Left renal pelvis (tissue), 4 donors: ENCODE results near the gene TMEM45B. TPM values are rescaled to one million over a fixed set of nuclear protein-coding genes. Genes with fewer than 3 reads are reported as not detected.
"Not testable (repeated sequence)": the region's sequence is repeated elsewhere in the genome, so short reads cannot be mapped to it uniquely, and the experiment has no call there.

Experiments
- DNase-seq, 4 donors: peaks; one replicate each; pipeline ENCODE4 v3.0.0-alpha.2; 2013; ENCODE audit warnings: low read depth in 4 of 4, low spot score in 3 of 4
- polyA plus RNA-seq, 4 donors: library from polyadenylated mRNA; unstranded; fragments of 120-200 nt; gene quantifications; one replicate each; pipeline ENCODE4 v1.2.1, GENCODE V29; 2013; ENCODE audit not compliant: insufficient read length in 4 of 4

Gene TMEM45B
- polyA plus RNA-seq, 4 donors: 0.57 to 29.7 (median 21.1) TPM

- no peak for DNase-seq
Measured at GRCh38 chr11:129804012-129804411, 11.6 kb upstream of the TMEM45B start.

- DNase-seq: not testable (repeated sequence)
Measured at GRCh38 chr11:129808241-129808640, 7.4 kb upstream of the TMEM45B start.

GRCh38 chr11:129813231-129813791, 2.3 kb upstream of the TMEM45B start:
- no peak for DNase-seq

DNA sequence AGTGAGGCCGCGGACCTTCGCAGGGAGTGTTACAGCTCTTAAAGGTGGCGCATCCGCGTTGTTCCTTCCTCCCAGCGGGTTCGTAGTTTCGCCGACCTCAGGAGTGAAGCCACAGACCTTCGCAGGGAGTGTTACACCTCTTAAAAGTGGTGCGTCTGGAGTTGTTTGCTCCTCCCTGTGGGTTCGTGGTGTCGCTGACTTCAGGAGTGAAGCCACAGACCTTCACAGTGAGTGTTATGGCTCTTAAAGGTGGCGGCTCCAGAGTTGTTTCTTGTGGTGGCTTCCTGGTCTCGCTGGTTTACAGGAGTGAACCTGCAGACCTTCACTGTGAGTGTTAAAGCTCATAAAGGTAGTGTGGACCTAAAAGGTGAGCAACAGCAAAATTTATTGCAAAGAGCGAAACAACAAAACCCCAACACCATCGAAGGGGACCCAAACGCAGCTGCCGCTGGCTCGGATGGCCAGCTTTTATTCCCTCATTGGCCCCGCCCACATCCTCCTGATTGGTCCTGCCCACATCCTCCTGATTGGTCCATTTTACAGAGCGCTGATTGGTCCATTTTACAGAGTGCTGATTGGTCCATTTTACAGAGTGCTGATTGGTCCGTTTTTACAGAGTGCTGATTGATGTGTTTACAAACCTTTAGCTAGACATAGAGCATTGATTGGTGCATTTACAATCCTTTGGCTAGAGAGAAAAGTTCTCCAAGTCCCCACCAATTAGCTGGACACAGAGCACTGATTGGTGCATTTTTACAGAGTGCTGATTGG, 1.2 kb upstream of the TMEM45B start:
- DNase-seq: no peak

GRCh38 chr11:129817534-129818051, 1.9 kb downstream of the TMEM45B start:
- DNase-seq: no peak

DNA sequence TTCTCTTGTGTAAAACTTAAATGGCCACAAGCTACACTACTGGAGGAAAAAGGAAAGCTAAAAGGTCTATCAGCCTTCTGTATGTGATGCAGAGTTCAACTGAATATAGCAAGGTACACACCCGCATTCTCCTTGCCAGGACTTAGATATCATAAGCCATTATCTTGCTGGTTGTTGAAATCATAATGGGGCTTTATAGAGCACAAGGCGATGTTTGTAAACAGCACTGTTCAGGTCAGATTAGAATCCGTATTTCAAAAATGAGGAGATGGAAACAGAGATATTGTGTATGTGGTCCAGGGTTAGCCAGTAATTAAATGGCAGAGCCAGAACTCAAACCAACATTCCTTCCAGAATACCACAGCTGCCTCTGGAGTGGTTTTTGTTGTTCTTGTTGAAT, 2.6 kb downstream of the TMEM45B start:
- DNase-seq: not testable (repeated sequence)

GRCh38 chr11:129819237-129819636, 3.6 kb downstream of the TMEM45B start:
- DNase-seq: no peak

DNA sequence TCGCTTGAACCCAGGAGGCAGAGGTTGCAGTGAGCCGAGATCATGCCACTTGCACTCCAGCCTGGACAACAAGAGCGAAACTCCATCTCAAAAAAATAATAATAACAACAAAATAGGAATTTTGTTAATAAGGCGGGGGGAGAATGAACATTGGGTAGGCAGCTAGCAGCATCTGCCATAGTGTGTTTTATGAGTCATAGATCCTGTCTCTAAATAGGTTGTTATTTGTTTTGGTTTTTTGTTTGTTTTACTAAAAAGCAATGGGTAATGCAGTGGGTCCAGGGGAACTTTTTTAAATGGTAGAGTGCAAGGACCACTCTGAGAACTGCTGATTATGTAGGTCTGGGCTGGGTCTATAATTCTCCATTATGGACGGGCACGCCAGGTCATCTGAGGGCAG, 4.6 kb downstream of the TMEM45B start:
- not testable (repeated sequence) for DNase-seq

DNA sequence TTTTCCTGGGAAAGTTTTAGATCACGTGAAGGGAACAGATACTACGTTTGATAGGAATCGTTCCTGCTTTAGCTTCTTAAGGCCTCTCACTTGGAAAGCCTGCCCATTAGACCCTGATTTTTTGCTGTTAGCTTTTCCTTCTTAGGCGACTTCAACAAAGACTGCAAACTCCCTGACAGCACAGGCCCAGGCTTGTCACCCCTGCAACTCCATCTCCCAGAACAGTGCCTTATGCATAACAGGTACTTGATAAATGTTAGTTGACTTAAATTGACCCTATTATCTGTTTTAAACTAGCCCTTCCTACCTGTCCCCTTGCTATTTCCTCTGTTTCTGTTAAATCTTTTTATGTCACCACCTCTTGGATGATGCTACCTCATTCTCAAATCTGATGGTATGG, 7.6 kb downstream of the TMEM45B start:
- not testable (repeated sequence) for DNase-seq

- DNase-seq: not testable (repeated sequence)
Measured at GRCh38 chr11:129823799-129824198, 8.2 kb downstream of the TMEM45B start.

DNA sequence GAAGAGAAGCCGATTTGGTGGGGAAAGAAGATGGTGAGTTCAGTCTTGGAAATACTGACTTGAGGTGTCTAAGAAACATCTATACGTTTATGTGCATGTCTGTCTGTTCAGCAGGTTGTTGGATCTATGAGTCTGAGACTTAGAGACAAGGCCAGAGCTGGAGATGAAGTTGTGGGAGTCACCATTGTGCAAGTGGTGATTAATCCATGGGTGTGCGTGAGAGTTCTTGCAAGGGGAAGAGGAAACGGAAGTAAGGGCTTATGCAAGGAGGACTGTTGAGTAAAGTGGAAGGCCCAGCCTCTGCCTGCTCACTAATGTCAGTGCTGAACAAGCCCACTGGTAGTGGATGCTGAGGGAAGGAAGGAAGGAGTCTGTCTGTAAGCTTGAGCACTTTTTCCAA, 9.7 kb downstream of the TMEM45B start:
- DNase-seq: no peak

- DNase-seq: no peak
Measured at GRCh38 chr11:129828301-129828836, 12.7 kb downstream of the TMEM45B start.

DNA sequence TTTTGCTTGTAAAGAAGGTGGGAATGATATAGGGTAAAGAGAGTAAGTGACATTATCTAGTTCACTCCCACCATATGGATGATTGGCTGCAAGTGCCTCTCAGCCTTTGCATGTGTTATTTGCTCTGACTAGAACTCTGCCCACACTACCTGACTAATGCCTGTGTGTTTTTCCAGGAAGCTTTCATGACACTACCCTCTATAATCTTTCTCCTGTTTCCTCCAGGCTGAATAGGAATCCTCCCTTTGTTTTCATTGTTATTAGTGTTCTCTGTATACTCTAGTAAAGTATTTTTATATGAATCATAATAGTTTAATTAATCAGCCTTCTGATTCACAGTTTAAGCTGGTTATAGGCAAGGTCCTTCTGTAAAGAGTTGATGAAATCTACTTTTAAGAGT, 13.8 kb downstream of the TMEM45B start:
- not testable (repeated sequence) for DNase-seq

- not testable (repeated sequence) for DNase-seq
Measured at GRCh38 chr11:129831227-129831626, 15.6 kb downstream of the TMEM45B start.

DNA sequence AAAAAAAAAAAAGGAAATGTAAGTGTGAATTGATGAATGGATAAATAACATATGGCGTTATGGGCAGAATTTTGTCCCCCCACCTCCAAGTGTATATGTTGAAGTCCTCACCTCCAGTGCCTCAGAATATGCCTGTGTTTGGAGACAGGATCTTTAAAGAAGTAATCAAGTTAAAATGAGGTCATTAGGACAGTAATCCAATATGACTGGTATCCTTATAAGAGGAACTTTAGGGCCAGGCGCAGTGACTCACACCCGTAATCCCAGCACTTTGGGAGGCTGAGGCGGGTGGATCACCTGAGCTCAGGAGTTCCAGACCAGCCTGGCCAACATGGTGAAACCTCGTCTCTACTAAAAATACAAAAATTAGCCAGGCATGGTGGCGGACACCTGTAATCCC, 17.6 kb downstream of the TMEM45B start:
- DNase-seq: not testable (repeated sequence)

GRCh38 chr11:129836423-129836891, 20.8 kb downstream of the TMEM45B start:
- DNase-seq: not testable (repeated sequence)

DNA sequence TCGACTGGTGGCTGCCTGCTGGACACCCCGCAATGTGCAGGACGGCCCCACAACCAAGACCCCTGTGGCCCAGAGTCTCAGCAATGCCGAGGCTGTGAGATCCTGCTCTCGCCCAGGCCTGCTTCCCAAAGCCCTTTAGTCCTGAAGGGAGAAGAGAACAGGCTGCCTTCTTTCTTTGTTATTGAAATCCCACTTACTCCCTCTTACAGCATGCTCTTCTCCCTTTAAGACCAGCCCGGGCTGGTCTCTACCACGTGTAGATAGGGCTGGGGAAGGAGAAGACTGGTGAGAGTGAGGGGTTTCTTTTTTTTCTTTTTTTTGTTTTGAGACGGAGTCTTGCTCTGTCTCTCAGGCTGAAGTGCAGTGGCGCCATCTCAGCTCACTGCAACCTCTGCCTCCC, 21.3 kb downstream of the TMEM45B start:
- no peak for DNase-seq

DNA sequence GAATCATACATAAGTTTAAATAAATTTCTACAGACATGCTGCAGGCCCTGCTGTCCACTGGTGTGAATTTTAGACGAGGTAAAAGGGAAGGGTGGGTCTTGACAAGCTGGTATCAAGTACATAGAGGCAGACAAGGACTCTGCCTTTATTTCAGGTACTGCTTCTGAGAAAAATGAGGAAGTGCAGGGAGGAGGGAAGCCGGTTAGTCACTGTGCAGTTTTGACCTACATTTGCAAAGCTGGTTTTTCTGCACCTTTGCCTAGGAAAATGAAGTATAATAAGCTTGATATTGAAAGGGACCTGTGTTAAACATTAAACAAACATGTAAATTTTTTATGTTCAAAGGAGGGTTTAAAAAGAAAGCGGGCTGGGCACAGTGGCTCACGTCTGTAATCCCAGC, 24.6 kb downstream of the TMEM45B start:
- DNase-seq: no peak

- no peak for DNase-seq
Measured at GRCh38 chr11:129842138-129842537, 26.5 kb downstream of the TMEM45B start.

DNA sequence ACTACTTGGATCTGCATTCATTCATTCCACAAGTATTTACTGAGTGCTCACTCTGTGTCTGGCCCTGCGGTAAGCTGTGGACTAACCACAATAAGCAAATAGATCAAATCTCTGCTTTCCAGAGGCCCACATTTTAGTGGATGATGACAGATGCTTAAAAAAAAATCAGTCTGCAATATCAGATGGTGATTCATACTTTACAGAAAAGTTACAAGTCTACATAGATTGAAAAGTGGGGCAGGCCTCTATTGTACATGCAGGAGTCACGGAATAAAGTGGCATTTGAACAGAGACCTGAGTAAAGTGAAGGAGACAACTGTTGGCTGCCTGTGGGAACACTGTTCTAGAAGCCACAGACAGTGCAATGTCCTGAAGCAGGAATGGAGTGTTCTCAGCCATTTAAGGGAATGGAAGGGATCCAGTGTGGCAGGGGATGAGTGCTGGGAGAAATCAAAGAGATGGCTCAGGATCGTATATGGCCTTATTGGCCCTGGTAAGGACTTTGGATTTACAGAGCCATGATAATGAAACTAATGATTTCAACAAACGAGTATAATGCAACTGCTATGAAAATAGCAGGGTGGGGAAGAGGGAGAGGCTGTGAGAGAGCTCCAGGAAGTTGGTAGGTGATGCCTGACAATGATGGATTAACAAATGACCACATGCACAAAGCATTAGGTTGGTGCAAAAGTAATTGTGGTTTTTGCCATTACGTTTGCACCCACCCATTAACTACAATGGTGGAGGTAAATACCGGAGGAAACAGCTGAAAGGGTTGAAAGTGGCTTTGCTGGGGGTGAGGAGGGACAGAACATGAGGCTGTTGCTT, 31.1 kb downstream of the TMEM45B start:
- DNase-seq: no peak

GRCh38 chr11:129847361-129847760, 31.7 kb downstream of the TMEM45B start:
- DNase-seq: not testable (repeated sequence)
